ENCODE results near the gene CBY3.
"Not testable (repeated sequence)": the region's sequence is repeated elsewhere in the genome, so short reads cannot be mapped to it uniquely, and the experiment has no call there.

Gene CBY3

GRCh38 chr5:179680780-179681401, at the start of gene CBY3:
Gene CBY3, minus strand, starts transcription at chr5:179681034. Its CDS starts 116 bp downstream, at chr5:179680918.
- DNase-seq: no peak

GRCh38 chr5:179730356-179730755, 49.5 kb upstream of the CBY3 start:
- no peak for DNase-seq

GRCh38 chr5:179729727-179730126, 48.9 kb upstream of the CBY3 start:
- DNase-seq: no peak

GRCh38 chr5:179729303-179729702, 48.5 kb upstream of the CBY3 start:
- no peak for DNase-seq

- DNase-seq: no peak
These were observed 46.3 kb upstream of the CBY3 start for GRCh38 chr5:179727106-179727505.

GRCh38 chr5:179724163-179724562, 43.3 kb upstream of the CBY3 start:
- DNase-seq: no peak

GRCh38 chr5:179720222-179720621, 39.4 kb upstream of the CBY3 start:
- DNase-seq: no peak

- no peak for DNase-seq
These were observed 35.5 kb upstream of the CBY3 start for GRCh38 chr5:179716286-179716685.

GRCh38 chr5:179700401-179700918, 19.6 kb upstream of the CBY3 start:
- no peak for DNase-seq

- DNase-seq: peak; percentile 14
These were observed 18.9 kb upstream of the CBY3 start for GRCh38 chr5:179699616-179700237.

GRCh38 chr5:179698935-179699615, 18.2 kb upstream of the CBY3 start, which contains the start of gene CANX:
Gene CANX, plus strand, starts transcription at chr5:179698967. Its CDS starts 6,715 bp downstream, at chr5:179705682.
- no peak for DNase-seq

GRCh38 chr5:179697993-179698934, 17.4 kb upstream of the CBY3 start:
- peak; percentile 97 for DNase-seq

- not testable (repeated sequence) for DNase-seq
These were observed 16.7 kb upstream of the CBY3 start for GRCh38 chr5:179697543-179697942.

- no peak for DNase-seq
These were observed 16.3 kb upstream of the CBY3 start for GRCh38 chr5:179697108-179697507.

GRCh38 chr5:179696603-179697002, 15.8 kb upstream of the CBY3 start:
- no peak for DNase-seq

- no peak for DNase-seq
These were observed 13.7 kb upstream of the CBY3 start for GRCh38 chr5:179694561-179694960.

- DNase-seq: not testable (repeated sequence)
These were observed 8.4 kb upstream of the CBY3 start for GRCh38 chr5:179689212-179689611.

GRCh38 chr5:179680014-179680779, 637 bp downstream of the CBY3 start:
- no peak for DNase-seq

- no peak for DNase-seq
These were observed 1.7 kb downstream of the CBY3 start for GRCh38 chr5:179679014-179679674.

- peak; percentile 89 for DNase-seq
These were observed 2.4 kb downstream of the CBY3 start for GRCh38 chr5:179678223-179679013.

Measured in NCI-H748 treated with DMSO at 0.1 percent for 48 hours (cell line).